GM18907 (cell line): ENCODE results near the gene MTOR.
"Not testable (repeated sequence)": the region's sequence is repeated elsewhere in the genome, so short reads cannot be mapped to it uniquely, and the experiment has no call there.

Experiments used
- ATAC-seq: cut with Tn5 transposase; IDR thresholded peaks from one replicate; pipeline ENCODE4 v1.9.1; 2021; ENCODE audit warnings: mild to moderate bottlenecking, moderate library complexity; ENCODE audit not compliant: unreplicated experiment

Gene MTOR

GRCh38 chr1:11187494-11187893 lies 74.9 kb downstream of the MTOR start:
- no peak for ATAC-seq

- no peak for ATAC-seq
These were observed 75.4 kb downstream of the MTOR start for GRCh38 chr1:11187000-11187399.

- no peak for ATAC-seq
These were observed 77.4 kb downstream of the MTOR start for GRCh38 chr1:11184973-11185372.

GRCh38 chr1:11182884-11183283 lies 79.5 kb downstream of the MTOR start:
- ATAC-seq: no peak

- ATAC-seq: no peak
These were observed 82.0 kb downstream of the MTOR start for GRCh38 chr1:11180342-11180744.

- not testable (repeated sequence) for ATAC-seq
These were observed 82.6 kb downstream of the MTOR start for GRCh38 chr1:11179749-11180148.

GRCh38 chr1:11179125-11179524 lies 83.2 kb downstream of the MTOR start:
- ATAC-seq: no peak

GRCh38 chr1:11178021-11179015 lies 84.0 kb downstream of the MTOR start:
- no peak for ATAC-seq

- no peak for ATAC-seq
These were observed 86.2 kb downstream of the MTOR start for GRCh38 chr1:11176081-11176706.

GRCh38 chr1:11175461-11175860 lies 86.9 kb downstream of the MTOR start:
- no peak for ATAC-seq

- ATAC-seq: no peak
These were observed 87.9 kb downstream of the MTOR start for GRCh38 chr1:11174261-11174942.

GRCh38 chr1:11170102-11170501 lies 92.2 kb downstream of the MTOR start:
- no peak for ATAC-seq

GRCh38 chr1:11169202-11169601 lies 93.1 kb downstream of the MTOR start:
- ATAC-seq: no peak

GRCh38 chr1:11168731-11169130 lies 93.6 kb downstream of the MTOR start:
- ATAC-seq: no peak

GRCh38 chr1:11166744-11167143 lies 95.6 kb downstream of the MTOR start:
- ATAC-seq: not testable (repeated sequence)

- ATAC-seq: not testable (repeated sequence)
These were observed 99.6 kb downstream of the MTOR start for GRCh38 chr1:11162752-11163151.

- no peak for ATAC-seq
These were observed 103.5 kb downstream of the MTOR start for GRCh38 chr1:11158720-11159321.

- no peak for ATAC-seq
These were observed 104.1 kb downstream of the MTOR start for GRCh38 chr1:11158291-11158690.

GRCh38 chr1:11157867-11158266 lies 104.5 kb downstream of the MTOR start:
- ATAC-seq: no peak

- no peak for ATAC-seq
These were observed 105.0 kb downstream of the MTOR start for GRCh38 chr1:11157394-11157793.

GRCh38 chr1:11156963-11157362 lies 105.4 kb downstream of the MTOR start:
- no peak for ATAC-seq
